SU-DHL-6 (cell line): ENCODE data around the gene LRRC7.

Source experiments
- H2AFZ ChIP-seq: fragments of 200-600 bp; sonication (generic); 2 replicates; pipeline ENCODE4 v1.6.1; 2014; ENCODE audit warnings: low read depth, mild to moderate bottlenecking, moderate library complexity, mixed read lengths, antibody characterized with exemption, low read length; ENCODE audit not compliant: severe bottlenecking
- H3F3A ChIP-seq: fragments of 200-600 bp; shearing (Covaris generic); 2 replicates; pipeline ENCODE4 v1.6.0; 2016; ENCODE audit warnings: antibody characterized with exemption, mild to moderate bottlenecking; ENCODE audit not compliant: insufficient read depth
- H3K27ac ChIP-seq: fragments of 200-600 bp; sonication (generic); 2 replicates; pipeline ENCODE4 v1.5.1; 2016; ENCODE audit warnings: low read depth, mild to moderate bottlenecking, low read length, moderate library complexity, mixed read lengths
- H3K27me3 ChIP-seq: fragments of 200-600 bp; sonication (generic), shearing (Covaris generic); 2 replicates; pipeline ENCODE4 v1.6.0; 2014; ENCODE audit warnings: mild to moderate bottlenecking, low read length
- H3K36me3 ChIP-seq: fragments of 200-600 bp; sonication (generic); 2 replicates; pipeline ENCODE4 v1.6.1; 2014; ENCODE audit warnings: mild to moderate bottlenecking, low read length, mixed read lengths
- H3K4me2 ChIP-seq: fragments of 300-600, 200-600 bp; shearing (Covaris generic), sonication (generic); 2 replicates; pipeline ENCODE4 v1.6.0; 2014; ENCODE audit warnings: low read length, low read depth, mild to moderate bottlenecking; ENCODE audit not compliant: poor library complexity, severe bottlenecking
- H3K4me3 ChIP-seq: fragments of 200-600 bp; sonication (generic); 2 replicates; pipeline ENCODE4 v1.5.1; 2014; ENCODE audit warnings: antibody characterized with exemption, low read length, mild to moderate bottlenecking, mixed read lengths; ENCODE audit not compliant: insufficient read depth, poor library complexity, severe bottlenecking
- H3K79me2 ChIP-seq: fragments of 200-600 bp; sonication (generic); 2 replicates; pipeline ENCODE4 v1.6.1; 2014; ENCODE audit warnings: mild to moderate bottlenecking, low read length, moderate library complexity; ENCODE audit not compliant: insufficient read depth
- H3K9ac ChIP-seq: fragments of 200-600 bp; sonication (generic); 2 replicates; pipeline ENCODE4 v1.7.0; 2014; ENCODE audit warnings: mild to moderate bottlenecking, low read length
- H3K9me2 ChIP-seq: fragments of 200-600 bp; sonication (generic); replicated peaks from 2 replicates; pipeline ENCODE4 v1.6.1; 2014; ENCODE audit warnings: low read length; ENCODE audit not compliant: insufficient read depth
- H3K9me3 ChIP-seq: fragments of 200-600 bp; sonication (generic); 2 replicates; pipeline ENCODE4 v1.6.1; 2014; ENCODE audit warnings: low read length, mixed read lengths; ENCODE audit not compliant: insufficient read depth
- H4K20me1 ChIP-seq: fragments of 200-600 bp; sonication (generic); 2 replicates; pipeline ENCODE4 v1.6.1; 2014; ENCODE audit warnings: low read depth, mild to moderate bottlenecking, antibody characterized with exemption, low read length, moderate library complexity, mixed read lengths
- EZH2phosphoT487 ChIP-seq: fragments of 200-600 bp; sonication (generic), shearing (Covaris generic); conservative IDR thresholded peaks from 2 replicates; pipeline ENCODE4 v1.6.1; 2018; ENCODE audit warnings: mild to moderate bottlenecking, antibody characterized with exemption, low read length, moderate library complexity, mixed read lengths
- TF ChIP-seq, protein P1 (sequence below): fragments of 200-600 bp; sonication (generic); IDR thresholded peaks from one replicate; pipeline ENCODE4 v1.5.1; 2017; ENCODE audit warnings: antibody characterized with exemption, mild to moderate bottlenecking, low read length, moderate library complexity; ENCODE audit not compliant: insufficient read depth, poor library complexity, severe bottlenecking

The LRRC7 gene

DNA sequence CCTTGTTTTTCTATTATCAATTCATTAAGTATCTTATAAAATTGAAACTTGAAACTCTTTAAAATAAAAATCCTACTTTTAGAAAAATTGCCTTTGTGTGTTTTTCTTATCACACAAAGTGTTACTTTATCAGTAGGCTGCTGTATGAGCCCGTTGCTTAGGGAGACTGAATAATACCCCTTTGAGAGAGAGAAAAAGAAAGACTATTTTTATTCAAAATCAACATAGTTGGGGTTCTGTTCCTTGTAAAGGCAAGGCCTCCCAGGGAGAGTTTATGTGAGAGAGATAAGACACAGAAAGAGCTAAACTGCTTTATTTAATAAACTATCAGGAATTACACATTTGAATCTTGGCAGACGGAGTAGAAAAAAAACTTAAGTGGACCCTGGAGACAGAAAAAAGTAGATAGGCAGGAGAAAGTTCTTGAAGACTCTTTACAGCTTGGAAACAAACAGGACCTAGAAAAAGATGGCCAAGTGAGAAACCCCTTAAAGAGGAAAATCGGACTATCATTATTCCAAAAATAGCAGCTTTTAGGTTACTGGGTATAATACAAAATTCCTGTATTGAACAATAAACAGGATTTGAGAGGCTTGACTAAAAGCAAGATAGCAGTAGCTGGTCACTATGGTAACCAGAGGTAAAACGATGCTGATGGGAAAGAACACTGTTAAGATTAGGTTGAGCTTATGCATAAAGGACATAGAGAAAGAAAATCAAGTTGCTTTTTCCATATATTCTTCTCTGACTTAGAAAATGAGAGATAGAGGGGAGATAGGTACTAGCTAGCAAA is 170.9 kb downstream of the LRRC7 start:
- H3K36me3 ChIP-seq = no peaks in the 10 kb centered on the region
- H3K4me3 ChIP-seq = no peak overlapping the region
- no peak overlapping the region for H3K4me2 ChIP-seq
- H3F3A ChIP-seq = no peaks in the 10 kb centered on the region
- TF ChIP-seq, protein P1, sequence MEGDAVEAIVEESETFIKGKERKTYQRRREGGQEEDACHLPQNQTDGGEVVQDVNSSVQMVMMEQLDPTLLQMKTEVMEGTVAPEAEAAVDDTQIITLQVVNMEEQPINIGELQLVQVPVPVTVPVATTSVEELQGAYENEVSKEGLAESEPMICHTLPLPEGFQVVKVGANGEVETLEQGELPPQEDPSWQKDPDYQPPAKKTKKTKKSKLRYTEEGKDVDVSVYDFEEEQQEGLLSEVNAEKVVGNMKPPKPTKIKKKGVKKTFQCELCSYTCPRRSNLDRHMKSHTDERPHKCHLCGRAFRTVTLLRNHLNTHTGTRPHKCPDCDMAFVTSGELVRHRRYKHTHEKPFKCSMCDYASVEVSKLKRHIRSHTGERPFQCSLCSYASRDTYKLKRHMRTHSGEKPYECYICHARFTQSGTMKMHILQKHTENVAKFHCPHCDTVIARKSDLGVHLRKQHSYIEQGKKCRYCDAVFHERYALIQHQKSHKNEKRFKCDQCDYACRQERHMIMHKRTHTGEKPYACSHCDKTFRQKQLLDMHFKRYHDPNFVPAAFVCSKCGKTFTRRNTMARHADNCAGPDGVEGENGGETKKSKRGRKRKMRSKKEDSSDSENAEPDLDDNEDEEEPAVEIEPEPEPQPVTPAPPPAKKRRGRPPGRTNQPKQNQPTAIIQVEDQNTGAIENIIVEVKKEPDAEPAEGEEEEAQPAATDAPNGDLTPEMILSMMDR = no peak
- TF ChIP-seq EZH2phosphoT487 = no peak
- H3K9me2 ChIP-seq = no peaks in the 10 kb centered on the region
- no peaks in the 10 kb centered on the region for H3K27me3 ChIP-seq
- H3K79me2 ChIP-seq = no peaks in the 10 kb centered on the region
- H3K9ac ChIP-seq = no peak overlapping the region
- H3K27ac ChIP-seq = no peak overlapping the region
- H4K20me1 ChIP-seq = no peaks in the 10 kb centered on the region
- H2AFZ ChIP-seq = no peak overlapping the region
- H3K9me3 ChIP-seq = no peaks in the 10 kb centered on the region

DNA sequence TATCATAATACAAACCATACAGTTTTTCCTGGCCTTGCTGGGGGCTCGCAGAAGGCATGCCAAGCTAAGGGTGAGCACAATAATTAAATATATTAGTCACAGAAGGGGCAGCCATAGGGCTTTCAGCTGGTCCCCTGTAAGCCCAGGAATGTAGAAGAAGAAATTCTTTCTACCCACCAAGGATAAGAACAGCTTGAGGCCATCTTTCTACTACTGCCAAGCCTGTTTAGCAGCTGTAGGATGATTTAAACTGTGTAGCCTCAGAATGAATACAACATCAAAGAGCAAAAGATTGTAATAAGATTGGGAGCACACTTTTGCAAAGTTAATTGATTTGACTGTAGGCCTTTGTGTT is 171.5 kb downstream of the LRRC7 start:
- Histone ChIP-seq H3K9ac (no peak overlapping the region), H4K20me1 (no peaks in the 10 kb centered on the region), H3K9me2 (no peaks in the 10 kb centered on the region), H3K36me3 (no peaks in the 10 kb centered on the region), H2AFZ (no peak overlapping the region), H3K4me2 (no peak overlapping the region), H3K4me3 (no peak overlapping the region), H3K27me3 (no peaks in the 10 kb centered on the region), H3K27ac (no peak overlapping the region), H3K79me2 (no peaks in the 10 kb centered on the region), H3F3A (no peaks in the 10 kb centered on the region), H3K9me3 (no peaks in the 10 kb centered on the region)
- TF ChIP-seq EZH2phosphoT487 = no peak
- TF ChIP-seq, protein P1 = no peak

DNA sequence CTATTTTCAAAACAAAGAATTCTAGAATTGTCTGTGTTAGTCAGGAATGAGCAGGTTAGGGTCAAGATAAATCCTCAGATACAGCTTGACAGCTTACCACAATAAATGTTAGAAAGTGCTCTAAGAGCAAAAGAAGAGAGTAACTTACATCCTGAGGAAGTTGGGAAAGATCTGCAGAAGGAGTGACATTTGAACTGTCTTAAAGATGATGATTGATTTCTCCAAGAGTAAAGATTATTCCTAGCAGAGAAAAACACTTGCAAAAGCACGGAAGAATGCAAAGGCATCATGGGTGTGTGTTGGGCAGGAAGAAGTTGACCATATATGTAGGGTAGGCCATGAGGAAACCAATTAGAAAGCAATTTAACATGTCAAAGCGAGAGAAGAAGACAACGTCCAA is 175.4 kb downstream of the LRRC7 start:
- H3K27ac ChIP-seq = no peak overlapping the region
- H3K4me3 ChIP-seq = no peak overlapping the region
- no peaks in the 10 kb centered on the region for H3K79me2 ChIP-seq
- H3K9me2 ChIP-seq = no peaks in the 10 kb centered on the region
- H3F3A ChIP-seq = no peaks in the 10 kb centered on the region
- H4K20me1 ChIP-seq = no peaks in the 10 kb centered on the region
- TF ChIP-seq, protein P1 = no peak
- TF ChIP-seq EZH2phosphoT487 = no peak
- H2AFZ ChIP-seq = no peak overlapping the region
- no peak overlapping the region for H3K9ac ChIP-seq
- H3K4me2 ChIP-seq = no peak overlapping the region
- no peaks in the 10 kb centered on the region for H3K27me3 ChIP-seq
- H3K36me3 ChIP-seq = no peaks in the 10 kb centered on the region
- H3K9me3 ChIP-seq = no peaks in the 10 kb centered on the region
